NCI-H1436 treated with DMSO at 0.1 percent for 48 hours (cell line): Measurements from ENCODE around the gene APOL6.
"Not testable (repeated sequence)": the region's sequence is repeated elsewhere in the genome, so short reads cannot be mapped to it uniquely, and the experiment has no call there.

Source experiments
- DNase-seq: peaks from one replicate; lab custom pipeline; 2025; lab: John Stamatoyannopoulos, UW

APOL6 gene

DNA sequence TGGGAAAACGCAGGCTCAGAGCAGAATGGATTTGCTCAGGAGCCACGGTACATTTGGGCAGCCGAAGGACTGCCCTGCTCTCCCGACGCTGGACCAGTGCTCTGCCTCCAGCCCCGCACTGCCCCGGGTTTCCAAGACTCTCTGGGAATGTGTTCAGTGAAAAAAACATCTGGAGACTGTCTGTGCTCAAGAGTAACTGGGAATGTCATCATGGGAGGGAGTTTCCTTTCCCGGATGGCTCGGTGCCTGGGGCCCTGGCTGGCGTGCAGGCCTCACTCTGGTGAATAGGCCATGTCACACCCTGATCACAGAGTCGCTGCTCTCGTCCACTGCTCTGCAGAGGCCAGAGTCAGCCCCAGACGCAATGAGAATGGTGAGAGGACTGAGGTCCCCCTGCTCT is 9.8 kb upstream of the APOL6 start:
- no peak for DNase-seq

DNA sequence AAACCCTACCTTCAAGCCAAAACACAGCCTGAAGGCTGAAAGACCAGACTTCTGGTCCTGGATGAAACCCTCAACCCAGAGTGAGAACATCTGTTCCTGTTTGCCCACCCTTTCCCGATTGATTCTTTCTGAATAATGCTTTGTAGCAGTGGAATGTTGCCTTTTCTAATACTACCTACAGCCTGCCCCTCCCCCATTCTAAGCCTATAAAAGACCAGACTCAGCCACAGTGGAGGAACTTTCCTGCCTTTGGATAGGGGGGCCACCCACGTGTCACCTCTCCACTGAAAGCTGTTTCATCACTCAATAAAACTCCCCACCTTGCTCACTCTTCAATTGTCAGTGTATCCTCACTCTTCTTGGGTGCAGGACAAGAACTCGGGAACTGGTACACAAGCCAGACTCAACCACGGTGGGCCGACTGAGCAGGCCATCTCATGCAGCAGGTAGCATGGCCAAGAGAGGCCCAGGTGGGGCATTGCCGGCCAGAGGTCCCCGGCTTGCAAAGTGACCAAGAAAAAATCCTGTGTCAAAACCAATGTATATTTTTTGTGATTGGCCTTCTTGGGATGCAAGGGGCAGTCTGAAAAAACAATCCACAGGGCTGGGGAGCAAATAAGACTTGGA is 6.6 kb upstream of the APOL6 start:
- no peak for DNase-seq

- no peak for DNase-seq
These were observed 5.9 kb upstream of the APOL6 start for GRCh38 chr22:35642305-35642741.

DNA sequence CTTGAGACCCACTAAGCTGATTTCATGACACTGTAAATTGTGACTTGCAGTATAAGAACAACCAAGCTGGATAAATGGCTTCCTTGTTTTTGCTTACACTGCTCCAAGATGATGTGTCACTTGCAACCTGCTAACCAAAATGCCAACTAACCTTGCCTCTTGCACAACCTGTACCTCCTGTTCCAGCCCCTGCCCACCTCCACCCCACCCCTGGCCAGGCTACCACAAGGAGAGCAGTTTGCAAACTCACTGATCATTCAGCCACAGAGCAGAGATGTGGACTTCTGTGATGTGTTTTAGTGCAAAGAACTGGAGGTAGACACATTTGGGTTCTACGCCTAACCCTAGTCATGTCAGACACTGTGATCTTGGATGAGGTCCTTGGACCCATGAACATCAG is 4.3 kb upstream of the APOL6 start:
- DNase-seq, result no peak

GRCh38 chr22:35645646-35646045 is 2.6 kb upstream of the APOL6 start:
- DNase-seq, result no peak

DNA sequence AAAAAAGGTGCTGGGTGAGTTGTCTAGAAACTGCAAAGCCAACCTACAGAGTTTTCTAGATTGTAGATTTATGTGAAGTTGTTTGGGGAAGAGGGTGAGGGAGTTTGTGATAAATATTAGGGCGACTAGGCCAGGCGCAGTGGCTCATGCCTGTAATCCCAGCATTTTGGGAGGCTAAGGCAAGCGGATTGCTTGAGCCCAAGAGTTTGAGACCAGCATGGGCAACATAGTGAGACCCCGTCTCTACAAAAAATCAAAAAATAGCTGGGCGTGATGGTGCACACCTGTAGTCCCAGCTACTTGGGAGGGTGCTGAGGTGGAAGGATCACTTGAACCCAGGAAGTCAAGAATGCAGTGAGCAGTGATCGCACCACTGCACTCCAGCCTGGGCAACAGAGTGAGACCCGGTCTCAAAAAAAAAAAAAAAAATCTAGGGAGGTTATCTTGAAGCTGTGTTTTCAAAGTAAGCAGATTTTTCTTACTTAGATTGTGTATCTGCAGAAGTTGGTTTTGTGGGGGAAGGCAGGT is 844 bp downstream of the APOL6 start:
- no peak for DNase-seq

DNA sequence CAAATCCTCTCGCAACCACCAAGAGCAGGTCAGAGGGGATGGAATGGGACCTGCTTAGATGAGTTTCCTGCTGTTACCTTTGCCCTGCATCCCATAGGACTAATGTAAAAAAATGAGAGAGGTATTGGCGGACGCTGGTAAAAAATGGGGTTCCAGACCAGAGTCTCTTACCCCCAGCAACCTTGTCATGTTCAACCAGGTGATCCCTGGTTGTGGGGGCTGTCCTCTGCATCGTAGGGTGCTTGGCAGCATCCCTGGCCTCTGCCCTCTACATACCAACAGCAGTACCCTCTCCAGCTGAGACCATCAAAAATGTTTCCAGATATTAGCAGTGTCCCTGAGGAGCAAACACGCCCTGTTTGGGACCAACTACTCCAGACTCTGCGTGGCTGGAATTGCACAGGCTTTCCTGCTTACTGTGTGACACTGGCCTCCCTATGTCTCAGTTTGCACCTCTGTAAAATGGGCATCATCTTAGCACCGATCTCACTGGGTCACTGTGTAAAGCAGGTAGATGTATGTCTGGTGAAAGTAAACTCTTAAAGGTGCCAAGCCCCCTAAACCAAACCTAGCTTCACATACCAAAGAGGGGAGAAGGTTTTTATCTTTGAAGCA is 1.5 kb downstream of the APOL6 start:
- no peak for DNase-seq

- no peak for DNase-seq
These were observed 2.8 kb downstream of the APOL6 start for GRCh38 chr22:35651085-35651484.

- DNase-seq, result no peak
These were observed 5.6 kb downstream of the APOL6 start for GRCh38 chr22:35653824-35654223.

DNA sequence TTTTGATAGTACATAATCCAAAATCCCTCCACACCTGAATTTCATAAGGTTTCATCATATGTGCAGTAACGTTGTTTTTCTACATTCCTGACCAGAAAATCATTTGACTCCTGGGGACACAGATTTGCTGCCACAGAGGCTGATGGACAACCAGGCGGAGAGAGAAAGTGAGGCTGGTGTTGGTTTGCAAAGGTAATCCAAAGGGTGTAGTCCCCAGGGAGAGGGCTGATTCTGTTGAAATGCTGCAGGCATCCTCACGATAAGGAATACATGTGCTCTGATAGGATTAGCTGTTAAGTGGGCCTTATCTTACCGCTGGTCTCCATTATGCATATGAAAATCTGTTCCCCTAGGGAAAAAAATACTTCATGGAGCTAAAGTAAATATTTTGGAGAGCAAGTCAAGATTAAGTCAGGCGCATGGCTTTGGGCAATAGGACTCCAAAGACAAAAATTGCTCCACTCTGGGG is 8.1 kb downstream of the APOL6 start:
- no peak for DNase-seq

- DNase-seq, result no peak
These were observed 9.5 kb downstream of the APOL6 start for GRCh38 chr22:35657571-35658312.

- DNase-seq, result no peak
These were observed 12.3 kb downstream of the APOL6 start for GRCh38 chr22:35660291-35661127.

DNA sequence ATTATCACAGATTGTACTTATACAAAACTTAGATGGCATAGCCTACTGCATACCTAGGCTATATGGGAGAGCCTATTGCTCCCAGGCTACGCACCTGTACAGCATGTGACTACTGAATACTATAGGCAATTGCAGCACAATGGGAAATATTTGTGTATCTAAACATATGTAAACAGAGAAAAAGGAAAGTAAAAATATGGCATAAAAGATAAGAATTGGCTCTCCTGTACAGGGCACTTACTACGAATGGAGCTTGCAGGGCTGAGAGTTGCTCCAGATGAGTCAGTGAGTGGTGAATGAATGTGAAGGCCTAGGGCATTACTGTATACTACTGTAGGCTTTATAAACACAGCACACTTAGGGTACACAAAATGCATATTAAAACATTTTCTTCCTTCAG is 13.2 kb downstream of the APOL6 start:
- DNase-seq, result no peak

DNA sequence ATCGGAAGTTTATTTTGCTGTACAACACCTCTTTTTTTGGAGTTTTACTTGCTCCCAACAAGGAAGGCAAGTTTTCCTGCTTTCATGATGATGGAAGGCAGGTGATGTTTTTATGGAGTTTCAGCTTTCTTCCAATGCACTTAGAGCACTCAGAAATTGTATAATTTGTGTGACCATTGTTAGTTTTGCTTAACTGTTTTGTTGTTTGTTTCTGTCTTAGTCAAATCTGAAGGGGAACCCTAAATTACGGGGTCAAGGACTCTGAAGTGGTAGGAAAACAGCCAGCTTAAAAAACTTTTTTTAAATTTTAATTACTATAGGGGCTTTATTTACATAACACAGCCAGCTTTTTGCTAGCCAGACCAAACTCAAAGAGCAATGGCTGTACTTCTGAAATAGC is 14.7 kb downstream of the APOL6 start:
- DNase-seq, result no peak

DNA sequence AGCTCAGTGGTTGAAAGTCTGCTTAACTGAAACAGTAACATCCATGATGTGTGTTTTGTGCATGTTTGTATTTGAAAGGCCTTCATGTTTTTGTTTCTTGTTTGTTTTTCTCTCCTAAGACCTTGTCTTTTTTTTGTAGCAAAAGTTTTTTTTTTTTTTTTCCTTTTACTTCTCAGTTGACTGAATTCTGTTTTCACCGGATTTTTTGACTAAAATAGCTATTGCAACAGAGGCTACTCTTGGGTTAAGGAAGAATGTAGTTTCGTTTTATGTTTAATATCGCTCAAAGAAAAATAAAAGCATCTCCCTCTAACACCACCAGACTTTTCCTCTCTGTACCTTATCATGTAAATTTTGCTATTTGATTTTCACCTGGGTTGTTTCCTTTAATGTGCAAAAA is 15.1 kb downstream of the APOL6 start:
- DNase-seq, result no peak

- DNase-seq, result no peak
These were observed 16.8 kb downstream of the APOL6 start for GRCh38 chr22:35664955-35665587.

- DNase-seq, result not testable (repeated sequence)
These were observed 18.5 kb downstream of the APOL6 start for GRCh38 chr22:35666699-35667098.

DNA sequence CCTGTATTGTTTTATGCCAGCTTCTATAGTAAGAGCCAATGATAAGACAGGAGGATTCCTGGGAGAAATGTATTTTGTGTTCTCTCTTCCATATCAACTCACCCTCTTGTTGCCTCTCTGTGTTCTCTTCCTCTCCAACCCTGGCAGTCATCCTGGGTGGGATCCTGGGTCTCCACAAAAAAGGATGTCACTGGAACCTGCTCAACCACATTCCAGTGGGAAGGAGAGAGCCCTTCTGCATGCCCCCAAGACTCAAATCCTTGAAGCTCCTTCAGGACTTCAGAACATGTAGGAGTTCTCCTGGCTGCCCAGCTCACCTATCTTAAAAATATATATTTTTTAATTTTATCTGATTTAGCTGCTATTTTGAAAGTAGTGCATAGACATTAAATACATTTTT is 26.1 kb downstream of the APOL6 start:
- no peak for DNase-seq

DNA sequence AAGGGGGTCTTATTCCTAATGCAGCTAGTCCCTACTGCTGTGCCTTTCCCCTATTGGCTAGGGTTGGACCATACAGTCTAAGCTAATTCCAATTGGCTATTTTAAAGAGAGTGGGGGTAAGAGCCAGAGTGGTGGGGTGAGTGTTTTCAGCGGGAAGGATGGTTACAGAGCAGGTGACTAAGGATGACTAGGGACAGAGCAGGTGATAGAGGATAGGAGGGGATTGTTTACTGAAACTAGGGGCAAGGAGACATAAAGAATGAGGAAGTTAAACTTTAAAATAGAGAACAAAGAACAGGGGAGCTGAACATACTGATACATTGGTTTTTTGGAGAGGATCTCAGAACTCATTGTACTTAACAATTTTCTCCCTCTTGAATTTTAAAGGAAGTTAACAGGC is 27.8 kb downstream of the APOL6 start:
- not testable (repeated sequence) for DNase-seq

- no peak for DNase-seq
These were observed 29.4 kb downstream of the APOL6 start for GRCh38 chr22:35677460-35678187.

GRCh38 chr22:35678836-35679235 is 30.6 kb downstream of the APOL6 start:
- no peak for DNase-seq
